ENCODE data around the gene TMEM17.

DNA sequence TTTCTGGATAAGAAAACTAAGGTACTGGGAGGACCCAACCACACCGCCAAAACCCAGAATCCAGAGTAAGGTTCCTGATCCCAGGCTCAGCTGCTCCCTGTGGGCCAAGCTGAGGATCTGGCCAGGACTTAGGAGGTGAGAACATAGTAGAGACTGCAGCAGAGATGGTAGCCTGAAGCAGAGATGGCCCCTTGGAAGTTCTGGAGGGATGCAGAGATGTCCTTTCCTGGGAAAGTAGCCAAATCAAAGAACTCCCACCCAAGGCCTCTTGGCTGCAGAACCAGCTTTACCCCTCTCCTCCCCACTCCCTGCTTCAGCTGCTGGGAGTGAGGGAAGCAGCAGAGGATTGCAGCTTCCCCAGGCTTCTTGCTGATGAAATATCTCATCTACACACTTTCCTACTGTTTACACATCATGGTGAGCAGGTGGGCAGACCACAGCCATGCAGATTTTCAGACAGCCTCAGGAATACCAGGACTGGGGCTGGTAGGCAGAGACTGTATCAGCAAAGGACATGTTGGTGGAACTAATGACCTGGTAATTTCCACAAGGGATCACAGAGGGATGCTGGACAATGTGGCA is 32.7 kb downstream of the TMEM17 start:
- TF ChIP-seq, protein P1, sequence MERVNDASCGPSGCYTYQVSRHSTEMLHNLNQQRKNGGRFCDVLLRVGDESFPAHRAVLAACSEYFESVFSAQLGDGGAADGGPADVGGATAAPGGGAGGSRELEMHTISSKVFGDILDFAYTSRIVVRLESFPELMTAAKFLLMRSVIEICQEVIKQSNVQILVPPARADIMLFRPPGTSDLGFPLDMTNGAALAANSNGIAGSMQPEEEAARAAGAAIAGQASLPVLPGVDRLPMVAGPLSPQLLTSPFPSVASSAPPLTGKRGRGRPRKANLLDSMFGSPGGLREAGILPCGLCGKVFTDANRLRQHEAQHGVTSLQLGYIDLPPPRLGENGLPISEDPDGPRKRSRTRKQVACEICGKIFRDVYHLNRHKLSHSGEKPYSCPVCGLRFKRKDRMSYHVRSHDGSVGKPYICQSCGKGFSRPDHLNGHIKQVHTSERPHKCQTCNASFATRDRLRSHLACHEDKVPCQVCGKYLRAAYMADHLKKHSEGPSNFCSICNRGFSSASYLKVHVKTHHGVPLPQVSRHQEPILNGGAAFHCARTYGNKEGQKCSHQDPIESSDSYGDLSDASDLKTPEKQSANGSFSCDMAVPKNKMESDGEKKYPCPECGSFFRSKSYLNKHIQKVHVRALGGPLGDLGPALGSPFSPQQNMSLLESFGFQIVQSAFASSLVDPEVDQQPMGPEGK (CRISPR knock-in tag; IDR thresholded peaks at IDR 0.05; ENCODE audit: borderline replicate concordance) = no peak
- TF ChIP-seq ZFP30 (CRISPR knock-in tag; IDR thresholded peaks at IDR 0.05) = no peak
- no peak for TF ChIP-seq ZNF565 (CRISPR knock-in tag; conservative IDR thresholded peaks at IDR 0.05; ENCODE audit: low read depth)
- TF ChIP-seq TCF4 (CRISPR knock-in tag; IDR thresholded peaks at IDR 0.05; ENCODE audit: borderline replicate concordance) = no peak
- TF ChIP-seq, protein P2, sequence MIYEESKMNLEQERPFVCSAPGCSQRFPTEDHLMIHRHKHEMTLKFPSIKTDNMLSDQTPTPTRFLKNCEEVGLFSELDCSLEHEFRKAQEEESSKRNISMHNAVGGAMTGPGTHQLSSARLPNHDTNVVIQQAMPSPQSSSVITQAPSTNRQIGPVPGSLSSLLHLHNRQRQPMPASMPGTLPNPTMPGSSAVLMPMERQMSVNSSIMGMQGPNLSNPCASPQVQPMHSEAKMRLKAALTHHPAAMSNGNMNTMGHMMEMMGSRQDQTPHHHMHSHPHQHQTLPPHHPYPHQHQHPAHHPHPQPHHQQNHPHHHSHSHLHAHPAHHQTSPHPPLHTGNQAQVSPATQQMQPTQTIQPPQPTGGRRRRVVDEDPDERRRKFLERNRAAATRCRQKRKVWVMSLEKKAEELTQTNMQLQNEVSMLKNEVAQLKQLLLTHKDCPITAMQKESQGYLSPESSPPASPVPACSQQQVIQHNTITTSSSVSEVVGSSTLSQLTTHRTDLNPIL (CRISPR knock-in tag; IDR thresholded peaks at IDR 0.05; ENCODE audit: low read depth) = no peak
- TF ChIP-seq RARB (CRISPR knock-in tag; IDR thresholded peaks at IDR 0.05) = no peak
- TF ChIP-seq ARNTL (CRISPR knock-in tag; IDR thresholded peaks at IDR 0.05; ENCODE audit: borderline replicate concordance, low read depth) = no peak
- no peak for TF ChIP-seq OSR1 (CRISPR knock-in tag; IDR thresholded peaks at IDR 0.05)
- no peak for TF ChIP-seq ZC3H10 (CRISPR knock-in tag; IDR thresholded peaks at IDR 0.05)
